ENCODE data around the gene CYTH2.
A peak's percentile ranks its signal among the peaks of the same experiment; 100 is the strongest.

The CYTH2 gene

GRCh38 chr19:48493718-48494401 lies 24.7 kb downstream of the CYTH2 start:
- TF ChIP-seq, protein P1, sequence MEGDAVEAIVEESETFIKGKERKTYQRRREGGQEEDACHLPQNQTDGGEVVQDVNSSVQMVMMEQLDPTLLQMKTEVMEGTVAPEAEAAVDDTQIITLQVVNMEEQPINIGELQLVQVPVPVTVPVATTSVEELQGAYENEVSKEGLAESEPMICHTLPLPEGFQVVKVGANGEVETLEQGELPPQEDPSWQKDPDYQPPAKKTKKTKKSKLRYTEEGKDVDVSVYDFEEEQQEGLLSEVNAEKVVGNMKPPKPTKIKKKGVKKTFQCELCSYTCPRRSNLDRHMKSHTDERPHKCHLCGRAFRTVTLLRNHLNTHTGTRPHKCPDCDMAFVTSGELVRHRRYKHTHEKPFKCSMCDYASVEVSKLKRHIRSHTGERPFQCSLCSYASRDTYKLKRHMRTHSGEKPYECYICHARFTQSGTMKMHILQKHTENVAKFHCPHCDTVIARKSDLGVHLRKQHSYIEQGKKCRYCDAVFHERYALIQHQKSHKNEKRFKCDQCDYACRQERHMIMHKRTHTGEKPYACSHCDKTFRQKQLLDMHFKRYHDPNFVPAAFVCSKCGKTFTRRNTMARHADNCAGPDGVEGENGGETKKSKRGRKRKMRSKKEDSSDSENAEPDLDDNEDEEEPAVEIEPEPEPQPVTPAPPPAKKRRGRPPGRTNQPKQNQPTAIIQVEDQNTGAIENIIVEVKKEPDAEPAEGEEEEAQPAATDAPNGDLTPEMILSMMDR (IDR thresholded peaks at IDR 0.05; ENCODE audit: low read depth, low read length, missing control alignments): no peak
- no peak for DNase-seq (ENCODE audit: extremely low read depth, low read depth)
- peak overlapping the region; percentile 34 for H3K4me3 ChIP-seq (replicated peaks; ENCODE audit: low read depth, low read length)

DNA sequence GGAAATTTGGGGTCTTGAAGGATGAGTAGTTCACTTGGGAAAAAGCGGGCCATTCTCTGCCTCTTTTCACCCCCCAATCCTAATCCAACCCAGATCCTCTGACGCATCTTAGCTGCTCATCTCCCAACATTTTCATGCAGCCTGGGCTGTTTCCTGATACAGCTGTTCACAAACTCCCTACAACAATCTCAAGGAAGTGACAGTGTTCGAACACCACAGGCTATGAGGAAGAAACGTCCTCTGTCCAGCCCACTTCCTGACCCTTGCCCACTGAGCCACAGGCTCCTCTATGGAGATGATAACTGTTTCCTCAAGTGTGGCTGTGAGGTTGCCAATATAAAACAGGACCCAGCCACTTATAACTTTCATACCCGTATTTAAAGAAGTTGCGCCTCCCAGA lies 26.2 kb downstream of the CYTH2 start:
- TF ChIP-seq, protein P1 (IDR thresholded peaks at IDR 0.05; ENCODE audit: low read depth, low read length, missing control alignments): no peak
- no peak for DNase-seq (ENCODE audit: extremely low read depth, low read depth)
- H3K4me3 ChIP-seq (replicated peaks; ENCODE audit: low read depth, low read length): no peak overlapping the region

DNA sequence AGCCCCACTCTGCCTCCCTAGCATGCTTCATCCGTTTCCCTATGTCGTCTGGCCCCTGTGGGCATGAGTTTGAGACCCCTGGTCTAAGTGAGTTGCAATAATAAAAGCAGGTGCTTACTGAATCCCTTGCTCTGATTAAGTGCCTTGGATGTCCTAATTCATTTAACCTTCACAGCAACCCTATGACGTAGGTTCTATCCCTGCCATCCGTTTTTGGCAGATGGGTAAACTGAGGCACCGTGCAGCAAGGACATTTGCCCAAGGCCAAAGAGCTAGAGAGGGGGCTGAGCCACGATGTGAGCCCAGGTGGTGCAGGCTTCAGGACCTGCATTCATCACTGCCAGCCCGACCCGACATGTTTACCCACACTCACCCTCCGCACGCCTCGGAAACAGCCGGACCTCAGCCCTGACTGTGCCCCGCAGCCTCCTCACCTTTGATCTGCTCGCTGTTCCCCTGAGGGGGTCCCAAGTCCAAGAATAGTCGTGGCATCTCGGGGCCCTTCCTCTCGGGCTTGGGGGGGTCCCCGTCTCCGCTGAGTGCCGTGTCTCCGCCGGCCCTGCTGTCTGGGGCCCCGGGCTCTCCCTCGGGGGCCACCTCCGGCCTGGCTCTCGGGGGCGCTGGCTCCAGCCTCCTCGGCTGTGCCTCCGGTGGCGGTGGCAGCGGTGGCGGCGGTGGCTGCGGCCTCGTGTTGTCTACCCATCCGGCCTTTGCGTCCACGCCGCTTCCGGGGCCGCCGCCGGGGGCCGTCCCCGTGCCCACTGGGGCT lies 28.0 kb downstream of the CYTH2 start:
- H3K4me3 ChIP-seq (replicated peaks; ENCODE audit: low read depth, low read length): no peak overlapping the region
- DNase-seq (ENCODE audit: extremely low read depth, low read depth): no peak
- TF ChIP-seq, protein P1 (IDR thresholded peaks at IDR 0.05; ENCODE audit: low read depth, low read length, missing control alignments): no peak

GRCh38 chr19:48497728-48498594 lies 28.8 kb downstream of the CYTH2 start:
- DNase-seq (ENCODE audit: extremely low read depth, low read depth): no peak
- no peak overlapping the region for H3K4me3 ChIP-seq (replicated peaks; ENCODE audit: low read depth, low read length)
- TF ChIP-seq, protein P1 (IDR thresholded peaks at IDR 0.05; ENCODE audit: low read depth, low read length, missing control alignments): no peak

- H3K4me3 ChIP-seq (replicated peaks; ENCODE audit: low read depth, low read length): no peak overlapping the region
- no peak for DNase-seq (ENCODE audit: extremely low read depth, low read depth)
- TF ChIP-seq, protein P1 (IDR thresholded peaks at IDR 0.05; ENCODE audit: low read depth, low read length, missing control alignments): no peak
Measured at GRCh38 chr19:48498595-48499311, 29.6 kb downstream of the CYTH2 start.
